Mesenchymal stem cell (in vitro differentiated cells and primary cell): ENCODE measurements around the gene DPF3.

ENCODE experiments used
- DNase-seq: peaks from one replicate; pipeline ENCODE4 v3.0.0-alpha.2; 2013
- H2AFZ ChIP-seq: one replicate; pipeline ENCODE4 v1.6.1; 2013; ENCODE audit warnings: low read depth, mild to moderate bottlenecking, control low read depth, inconsistent platforms, low read length, moderate library complexity
- H2AK5ac ChIP-seq: 2 replicates; pipeline ENCODE4 v1.6.1; 2013; ENCODE audit warnings: low read length, moderate library complexity, mild to moderate bottlenecking, inconsistent platforms; ENCODE audit not compliant: severe bottlenecking
- H2BK120ac ChIP-seq: one replicate; pipeline ENCODE4 v1.6.1; 2013; ENCODE audit warnings: low read depth, mild to moderate bottlenecking, inconsistent platforms, low read length, moderate library complexity
- H2BK12ac ChIP-seq, 2 experiments: one replicate each; pipeline ENCODE4 v1.6.1; 2013; ENCODE audit warnings: inconsistent platforms in 2 of 2, low read length in 2 of 2, mild to moderate bottlenecking in 2 of 2, moderate library complexity in 2 of 2, control low read depth in 1 of 2
- H2BK15ac ChIP-seq: one replicate; pipeline ENCODE4 v1.6.1; 2013; ENCODE audit warnings: mild to moderate bottlenecking, low read depth, inconsistent platforms; ENCODE audit not compliant: poor library complexity, severe bottlenecking
- H2BK5ac ChIP-seq: 2 replicates; pipeline ENCODE4 v1.6.1; 2013; ENCODE audit warnings: low read depth, mild to moderate bottlenecking, low read length, control low read depth, inconsistent platforms; ENCODE audit not compliant: poor library complexity, severe bottlenecking
- H3K14ac ChIP-seq, 2 experiments: one replicate each; pipeline ENCODE4 v1.6.1; 2013; ENCODE audit warnings: inconsistent platforms in 2 of 2, low read length in 2 of 2, control low read depth in 1 of 2, mild to moderate bottlenecking in 1 of 2, moderate library complexity in 1 of 2
- H3K18ac ChIP-seq, 2 experiments: one replicate each; pipeline ENCODE4 v1.6.1; 2013; ENCODE audit warnings: inconsistent platforms in 2 of 2, low read length in 2 of 2, control low read depth in 1 of 2, low read depth in 1 of 2, mild to moderate bottlenecking in 1 of 2
- H3K23ac ChIP-seq, 2 experiments: one replicate each; pipeline ENCODE4 v1.6.1; 2013; ENCODE audit warnings: inconsistent platforms in 2 of 2, low read length in 2 of 2, mild to moderate bottlenecking in 2 of 2, moderate library complexity in 2 of 2, control low read depth in 1 of 2
- H3K27ac ChIP-seq: 2 replicates; pipeline ENCODE4 v1.5.1; 2013; ENCODE audit warnings: mild to moderate bottlenecking, moderate library complexity, low read length, control low read depth, inconsistent platforms; ENCODE audit not compliant: poor library complexity, severe bottlenecking
- H3K27me3 ChIP-seq, 2 experiments: 2 replicates each; pipeline versions ENCODE4 v1.6.1 to v1.7.0; 2013; ENCODE audit warnings: low read length in 2 of 2, mild to moderate bottlenecking in 2 of 2, moderate library complexity in 2 of 2, control low read depth in 1 of 2, inconsistent platforms in 1 of 2; ENCODE audit not compliant: control insufficient read depth in 1 of 2, insufficient read depth in 1 of 2
- H3K36me3 ChIP-seq, 2 experiments: 2 replicates each; pipeline versions ENCODE4 v1.6.1 to v1.7.0; 2013; ENCODE audit warnings: low read length in 2 of 2, control low read depth in 1 of 2, inconsistent platforms in 1 of 2, low read depth in 1 of 2, mild to moderate bottlenecking in 1 of 2; ENCODE audit not compliant: insufficient read depth in 2 of 2, control insufficient read depth in 1 of 2
- H3K4ac ChIP-seq, 2 experiments: one replicate each; pipeline ENCODE4 v1.6.1; 2013; ENCODE audit warnings: inconsistent platforms in 2 of 2, low read length in 2 of 2, mild to moderate bottlenecking in 2 of 2, moderate library complexity in 2 of 2, control low read depth in 1 of 2, low read depth in 1 of 2
- H3K4me1 ChIP-seq: 2 replicates; pipeline ENCODE4 v1.6.1; 2013; ENCODE audit warnings: low read depth, low read length, control low read depth; ENCODE audit not compliant: control insufficient read depth, insufficient read depth
- H3K4me2 ChIP-seq: 2 replicates; pipeline ENCODE4 v1.6.1; 2013; ENCODE audit warnings: low read length, mild to moderate bottlenecking, inconsistent platforms; ENCODE audit not compliant: poor library complexity, severe bottlenecking
- H3K4me3 ChIP-seq, 2 experiments: 2 replicates each; pipeline versions ENCODE4 v1.5.1 to v1.7.0; 2013; ENCODE audit warnings: low read length in 2 of 2, mild to moderate bottlenecking in 2 of 2, control low read depth in 1 of 2, low read depth in 1 of 2; ENCODE audit not compliant: insufficient read depth in 1 of 2
- H3K79me1 ChIP-seq: replicated peaks from 2 replicates; pipeline ENCODE4 v1.6.1; 2013; ENCODE audit warnings: mild to moderate bottlenecking, control low read depth, low read length, inconsistent platforms; ENCODE audit not compliant: poor library complexity, severe bottlenecking
- H3K9ac ChIP-seq: 2 replicates; pipeline ENCODE4 v1.7.0; 2013; ENCODE audit warnings: mild to moderate bottlenecking, low read length, moderate library complexity
- H3K9me3 ChIP-seq: 2 replicates; pipeline ENCODE4 v1.7.0; 2013; ENCODE audit warnings: mild to moderate bottlenecking, low read length; ENCODE audit not compliant: control insufficient read depth
- H4K8ac ChIP-seq: one replicate; pipeline ENCODE4 v1.6.1; 2013; ENCODE audit warnings: inconsistent platforms, mild to moderate bottlenecking, low read length, moderate library complexity
- H4K91ac ChIP-seq: one replicate; pipeline ENCODE4 v1.6.1; 2013; ENCODE audit warnings: mild to moderate bottlenecking, low read length, inconsistent platforms
- WGBS: methylation state at CpG from one replicate; pipeline ENCODE4 v1.1.7; 2013; ENCODE audit warnings: mixed read lengths; 5-methylcytosine and 5-hydroxymethylcytosine counted together

Gene DPF3

GRCh38 chr14:72774141-72774540, 119.8 kb downstream of the DPF3 start:
- no peak for DNase-seq
- no peak overlapping the region for H2BK15ac ChIP-seq
- H3K27ac ChIP-seq, result no peak overlapping the region
- H3K27me3 ChIP-seq, result no peaks in the 10 kb centered on the region
- no peak overlapping the region for H2BK12ac ChIP-seq
- no peak overlapping the region for H3K9ac ChIP-seq
- no peak overlapping the region for H3K4me2 ChIP-seq
- no peak overlapping the region for H3K4ac ChIP-seq
- H2BK5ac ChIP-seq, result no peak overlapping the region
- H3K23ac ChIP-seq, result no peak overlapping the region
- H2AK5ac ChIP-seq, result no peak overlapping the region
- no peak overlapping the region for H3K14ac ChIP-seq
- peaks cover 30% of the 10 kb centered on the region for H3K79me1 ChIP-seq
- no peak overlapping the region for H4K91ac ChIP-seq
- no peaks in the 10 kb centered on the region for H3K9me3 ChIP-seq
- H2AFZ ChIP-seq, result no peak overlapping the region
- no peak overlapping the region for H3K4me3 ChIP-seq
- H4K8ac ChIP-seq, result no peak overlapping the region
- peaks cover 0 to 12% of the 10 kb centered on the region in 2 experiments for H3K36me3 ChIP-seq
- H3K4me1 ChIP-seq, result peaks cover 4% of the 10 kb centered on the region
- H3K18ac ChIP-seq, result no peak overlapping the region
- whole genome bisulfite sequencing, result 93% methylated on average over 3 of the region's 4 CpGs
- H2BK120ac ChIP-seq, result no peak overlapping the region

- Histone ChIP-seq H2BK12ac (no peak overlapping the region), H2BK15ac (no peak overlapping the region), H3K18ac (no peak overlapping the region), H3K79me1 (peaks cover 28% of the 10 kb centered on the region), H3K9ac (no peak overlapping the region), H3K36me3 (peaks cover 0 to 9% of the 10 kb centered on the region in 2 experiments), H3K4me2 (no peak overlapping the region), H3K4me3 (no peak overlapping the region), H3K9me3 (peaks cover 19% of the 10 kb centered on the region), H3K27me3 (no peaks in the 10 kb centered on the region), H2BK5ac (no peak overlapping the region), H3K4me1 (peaks cover 4% of the 10 kb centered on the region), H2AK5ac (no peak overlapping the region), H3K23ac (no peak overlapping the region), H4K91ac (no peak overlapping the region), H3K14ac (peak overlapping the region in 1 of 2 experiments; percentile 18), H2AFZ (no peak overlapping the region), H3K4ac (no peak overlapping the region), H4K8ac (no peak overlapping the region), H3K27ac (no peak overlapping the region), H2BK120ac (no peak overlapping the region)
- WGBS, result 98% methylated on average over 8 of the region's 11 CpGs
- no peak for DNase-seq
Observed at GRCh38 chr14:72771561-72771960, 122.3 kb downstream of the DPF3 start.

- Histone ChIP-seq H3K14ac (no peak overlapping the region), H2AK5ac (no peak overlapping the region), H3K36me3 (peaks cover 0 to 7% of the 10 kb centered on the region in 2 experiments), H3K4ac (no peak overlapping the region), H3K9ac (no peak overlapping the region), H2BK5ac (no peak overlapping the region), H2BK120ac (no peak overlapping the region), H3K27me3 (no peaks in the 10 kb centered on the region), H3K79me1 (peaks cover 18% of the 10 kb centered on the region), H3K4me2 (no peak overlapping the region), H4K91ac (no peak overlapping the region), H2BK12ac (no peak overlapping the region), H3K23ac (no peak overlapping the region), H3K27ac (no peak overlapping the region), H3K9me3 (peaks cover 45% of the 10 kb centered on the region), H3K18ac (no peak overlapping the region), H3K4me1 (no peaks in the 10 kb centered on the region), H3K4me3 (no peak overlapping the region), H2BK15ac (no peak overlapping the region), H2AFZ (no peak overlapping the region), H4K8ac (no peak overlapping the region)
- WGBS, result 89% methylated on average over 3 of the region's 3 CpGs
- no peak for DNase-seq
Observed at GRCh38 chr14:72766296-72766695, 127.6 kb downstream of the DPF3 start.

GRCh38 chr14:72763892-72764291, 130.0 kb downstream of the DPF3 start:
- Histone ChIP-seq H2BK120ac (no peak overlapping the region), H2BK15ac (no peak overlapping the region), H3K9ac (no peak overlapping the region), H3K14ac (no peak overlapping the region), H4K8ac (no peak overlapping the region), H3K4me3 (no peak overlapping the region), H3K23ac (no peak overlapping the region), H2AFZ (no peak overlapping the region), H3K18ac (no peak overlapping the region), H3K4me2 (no peak overlapping the region), H3K4ac (no peak overlapping the region), H3K79me1 (peaks cover 14% of the 10 kb centered on the region), H2BK12ac (no peak overlapping the region), H3K36me3 (peaks cover 0 to 7% of the 10 kb centered on the region in 2 experiments), H2AK5ac (no peak overlapping the region), H3K9me3 (peaks cover 67% of the 10 kb centered on the region), H3K4me1 (no peaks in the 10 kb centered on the region), H2BK5ac (no peak overlapping the region), H4K91ac (no peak overlapping the region), H3K27me3 (no peaks in the 10 kb centered on the region), H3K27ac (no peak overlapping the region)
- 100% methylated on average over 1 of the region's 1 CpG for WGBS
- DNase-seq, result no peak
